SK-N-SH (cell line): ENCODE measurements around the gene AGRN. TPM values are rescaled to one million over a fixed set of nuclear protein-coding genes. Genes with fewer than 3 reads are reported as not detected.

ENCODE experiments used
- CTCF ChIA-PET: fragments of 300-600, 350-600 bp; formaldehyde crosslinking; extraction: SDS; loops from one replicate; lab custom pipeline; 2021; lab: Yijun Ruan, JAX
- POLR2A ChIA-PET: fragments of 350-600 bp; sonication (Branson Sonifier 250); formaldehyde crosslinking; extraction: SDS; loops from one replicate; lab custom pipeline; 2020; ENCODE audit warnings: antibody characterized with exemption, inconsistent platforms; lab: Yijun Ruan, JAX
- DNase-seq: peaks from one replicate; pipeline ENCODE4 v3.0.0; 2012
- H2AFZ ChIP-seq: fragments of 200-600 bp; sonication (generic); 2 replicates; pipeline ENCODE4 v1.8.1; 2016; ENCODE audit warnings: antibody characterized with exemption, mild to moderate bottlenecking, low read depth
- H3F3A ChIP-seq: fragments of 200-600 bp; sonication (generic); replicated peaks from 2 replicates; pipeline ENCODE3; 2016; ENCODE audit warnings: antibody characterized with exemption, mild to moderate bottlenecking; ENCODE audit not compliant: insufficient read depth
- H3K27ac ChIP-seq, 2 experiments: fragments of 200-500 bp in 1 of 2; fragments of 200-600 bp in 1 of 2; sonication (Bioruptor generic) in 1 of 2; sonication (generic), shearing (Covaris generic) in 1 of 2; 2 replicates each; pipeline versions ENCODE4 v1.5.1 to v1.6.1; 2014 to 2016; ENCODE audit warnings: low read depth in 2 of 2, inconsistent platforms in 1 of 2, low read length in 1 of 2, mild to moderate bottlenecking in 1 of 2, mixed read lengths in 1 of 2
- H3K27me3 ChIP-seq: fragments of 200-600 bp; sonication (generic), shearing (Covaris generic); 2 replicates; pipeline ENCODE4 v1.6.1; 2016; ENCODE audit warnings: mixed run types; ENCODE audit not compliant: insufficient read depth
- H3K36me3 ChIP-seq, 2 experiments: fragments of 200-500 bp in 1 of 2; fragments of 200-600 bp in 1 of 2; sonication (Bioruptor generic) in 1 of 2; sonication (generic) in 1 of 2; replicated peaks in 1 of 2; 2 replicates each; pipeline versions ENCODE3 to v1.5.1; 2014 to 2016; ENCODE audit warnings: low read length in 1 of 2, mild to moderate bottlenecking in 1 of 2; ENCODE audit not compliant: insufficient read depth in 2 of 2, control insufficient read depth in 1 of 2
- H3K4me1 ChIP-seq, 2 experiments: fragments of 200-500 bp in 1 of 2; fragments of 200-600 bp in 1 of 2; sonication (Bioruptor generic) in 1 of 2; sonication (generic), shearing (Covaris generic) in 1 of 2; 2 replicates each; pipeline versions ENCODE4 v1.5.1 to v1.6.1; 2014 to 2016; ENCODE audit warnings: low read depth in 1 of 2, low read length in 1 of 2, mixed run types in 1 of 2; ENCODE audit not compliant: insufficient read depth in 2 of 2, control insufficient read depth in 1 of 2
- H3K4me2 ChIP-seq: fragments of 200-600 bp; sonication (generic), shearing (Covaris generic); 2 replicates; pipeline ENCODE4 v1.6.1; 2017; ENCODE audit warnings: mixed run types
- H3K4me3 ChIP-seq, 2 experiments: fragments of 200-500 bp in 1 of 2; fragments of 200-600 bp in 1 of 2; sonication (Bioruptor generic) in 1 of 2; sonication (generic), shearing (Covaris generic) in 1 of 2; 2 replicates each; pipeline versions ENCODE4 v1.5.1 to v1.8.1; 2014 to 2016; ENCODE audit warnings: low read depth in 2 of 2, inconsistent platforms in 1 of 2, low read length in 1 of 2, mild to moderate bottlenecking in 1 of 2, mixed read lengths in 1 of 2, moderate library complexity in 1 of 2
- H3K79me2 ChIP-seq: fragments of 200-600 bp; sonication (generic); 2 replicates; pipeline ENCODE4 v1.8.1; 2017; ENCODE audit warnings: mild to moderate bottlenecking; ENCODE audit not compliant: insufficient read depth
- H3K9ac ChIP-seq: fragments of 200-600 bp; sonication (generic); 2 replicates; pipeline ENCODE4 v1.6.1; 2017; ENCODE audit warnings: mixed run types
- H3K9me2 ChIP-seq: fragments of 200-600 bp; sonication (generic); 2 replicates; pipeline ENCODE4 v1.6.1; 2017; ENCODE audit warnings: mixed run types
- H3K9me3 ChIP-seq: fragments of 200-600 bp; sonication (generic); 2 replicates; pipeline ENCODE4 v1.6.1; 2017; ENCODE audit warnings: mixed run types, mild to moderate bottlenecking, moderate library complexity
- H4K20me1 ChIP-seq: fragments of 200-600 bp; sonication (generic); 2 replicates; pipeline ENCODE4 v1.6.1; 2017; ENCODE audit warnings: mild to moderate bottlenecking, mixed run types; ENCODE audit not compliant: insufficient read depth
- ELF1 ChIP-seq: IDR thresholded peaks from 2 replicates; pipeline ENCODE4 v1.4.0; 2012
- EP300 ChIP-seq, 2 experiments: IDR thresholded peaks; 2 replicates each; pipeline versions ENCODE4 v1.4.0 to v1.6.1; 2012; ENCODE audit warnings: borderline replicate concordance in 1 of 2, low read depth in 1 of 2, low read length in 1 of 2
- FOSL2 ChIP-seq: IDR thresholded peaks from 2 replicates; pipeline ENCODE4 v1.4.0; 2012; ENCODE audit warnings: low read depth, mild to moderate bottlenecking, moderate library complexity, borderline replicate concordance
- FOXJ3 ChIP-seq: sonication (generic); formaldehyde crosslinking; IDR thresholded peaks from 2 replicates; pipeline ENCODE4 v1.5.1; 2020; ENCODE audit warnings: mild to moderate bottlenecking, missing genetic modification reagents
- GABPA ChIP-seq: IDR thresholded peaks from 2 replicates; pipeline ENCODE4 v1.4.0; 2012; ENCODE audit warnings: low read depth, mild to moderate bottlenecking
- MEF2A ChIP-seq: IDR thresholded peaks from 2 replicates; pipeline ENCODE4 v1.4.0; 2012; ENCODE audit warnings: low read depth, borderline replicate concordance
- MXI1 ChIP-seq: IDR thresholded peaks from 2 replicates; pipeline ENCODE4 v1.6.1; 2012; ENCODE audit warnings: mild to moderate bottlenecking, low read depth, low read length, improper control_type of control experiment
- NFIC ChIP-seq: IDR thresholded peaks from 2 replicates; pipeline ENCODE4 v1.4.0; 2012; ENCODE audit warnings: borderline replicate concordance
- NRF1 ChIP-seq: IDR thresholded peaks from 2 replicates; pipeline ENCODE4 v1.6.1; 2012; ENCODE audit warnings: low read depth, mild to moderate bottlenecking, low read length
- POLR2AphosphoS5 ChIP-seq: IDR thresholded peaks from 2 replicates; pipeline ENCODE4 v1.6.1; 2012; ENCODE audit warnings: low read depth, low read length
- TCF12 ChIP-seq: IDR thresholded peaks from 2 replicates; pipeline ENCODE4 v1.4.0; 2012
- WGBS: methylation state at CpG from one replicate; pipeline ENCODE4 v1.1.6; 2017; ENCODE audit warnings: low lambda C conversion rate; 5-methylcytosine and 5-hydroxymethylcytosine counted together
- polyA plus RNA-seq, 3 experiments: library from polyadenylated mRNA; depleted of rRNA; stranded (reverse); fragments of >200 nt; gene quantifications; 2 replicates each; pipeline ENCODE4 v1.2.3, GENCODE V29; 2012
- TF ChIP-seq, protein P1 (sequence below): IDR thresholded peaks from 2 replicates; pipeline ENCODE4 v1.6.1; 2012; ENCODE audit warnings: mild to moderate bottlenecking, low read depth, low read length, moderate library complexity
- TF ChIP-seq, protein P2 (sequence below): fragments of 200-600 bp; sonication (generic); IDR thresholded peaks from 2 replicates; pipeline ENCODE4 v1.6.1; 2017; ENCODE audit warnings: antibody characterized with exemption, mild to moderate bottlenecking, moderate library complexity
- TF ChIP-seq, protein P3 (sequence below): IDR thresholded peaks from 2 replicates; pipeline ENCODE4 v1.4.0; 2012; ENCODE audit warnings: low read depth, borderline replicate concordance

Gene AGRN
- polyA plus RNA-seq, 1 of the 3 experiments (the other 2 are of a cell fraction): 31.6 TPM

DNA sequence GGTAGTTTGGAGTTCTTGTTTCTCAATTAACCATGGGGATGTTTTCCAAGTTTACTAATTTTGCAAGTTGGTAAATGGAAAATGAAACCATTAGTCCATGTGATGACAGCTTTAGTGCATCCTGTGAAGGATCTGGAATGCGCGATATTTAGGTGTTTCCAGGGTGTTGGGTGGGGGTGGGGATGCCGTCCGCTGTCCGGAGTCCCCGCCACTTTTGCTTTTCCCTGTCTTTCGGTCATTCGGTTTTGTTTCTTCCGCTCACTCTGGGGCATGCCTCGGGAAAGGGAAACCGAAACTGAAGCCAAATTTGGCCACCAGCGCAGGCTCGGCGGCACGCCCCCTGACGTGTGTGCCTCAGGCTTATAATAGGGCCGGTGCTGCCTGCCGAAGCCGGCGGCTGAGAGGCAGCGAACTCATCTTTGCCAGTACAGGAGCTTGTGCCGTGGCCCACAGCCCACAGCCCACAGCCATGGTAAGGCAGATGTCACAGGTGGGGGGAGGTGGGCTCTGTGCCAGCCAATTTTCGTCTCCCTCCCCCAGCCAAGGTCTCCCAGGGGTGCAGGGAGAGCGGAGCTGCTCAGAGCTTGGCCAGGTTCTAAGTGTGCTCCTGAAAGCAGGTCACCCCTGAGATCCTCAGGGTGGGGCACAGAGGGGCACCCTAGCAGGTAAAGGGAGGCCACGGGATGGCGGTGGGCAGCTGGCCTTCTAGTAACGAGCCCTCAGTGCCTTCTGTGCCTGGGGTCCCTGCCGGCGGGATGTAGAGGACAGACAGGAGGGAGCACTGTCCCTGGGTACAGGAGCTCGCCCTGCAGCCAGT, 6.6 kb upstream of the AGRN start, which contains the start of gene ISG15:
Gene ISG15 (plus strand): TSS at position 393 of the 817 bp plus-strand sequence. CDS start 77 bp downstream, at position 470.
- H3K27ac ChIP-seq: peak within 1 kb of the TSS in 1 of 2 experiments; percentile 70; a peak in 2 of 4 replicates
- no peaks in the 10 kb centered on the region for H3K27me3 ChIP-seq
- H3K4me2 ChIP-seq: peak within 1 kb of the TSS; percentile 70
- DNase-seq: no peak
- peak within 1 kb of the TSS; percentile 49; the same call in 1 of the 2 replicates for H3K9ac ChIP-seq
- H4K20me1 ChIP-seq: no peaks in the 10 kb centered on the region
- no peaks in the 10 kb centered on the region for H3F3A ChIP-seq
- 22% methylated on average over 15 of the region's 30 CpGs for WGBS
- peak within 1 kb of the TSS; percentile 89 for H2AFZ ChIP-seq
- peak within 1 kb of the TSS; percentile 45 to 52; a peak in 3 of 4 replicates for H3K4me3 ChIP-seq
- no peaks in the 10 kb centered on the region for H3K9me2 ChIP-seq
- no peaks in the 10 kb centered on the region for H3K79me2 ChIP-seq
- H3K4me1 ChIP-seq: peaks cover 0 to 7% of the 10 kb centered on the region in 2 experiments; a peak in 1 of 4 replicates
- POLR2A ChIA-PET: interaction anchor here (1.0 kb wide), 1 partner anchor 9 kb away, joined by 3 read pairs; no protein-coding TSS in a partner anchor
- no peaks in the 10 kb centered on the region for H3K36me3 ChIP-seq
- TF ChIP-seq FOXJ3 (CRISPR knock-in tag) (no peak), POLR2AphosphoS5 (0 out of 2 replicates have a peak, but pooled peaks have one; percentile 35), NRF1 (peak; percentile 21; the same call in 1 of the 2 replicates)
- H3K9me3 ChIP-seq: no peaks in the 10 kb centered on the region
- CTCF ChIA-PET: interaction anchor here (0.7 to 6.1 kb wide), 11 partner anchors 8 to 59 kb away, joined by 3 to 38 read pairs (median 4); no protein-coding TSS in a partner anchor

DNA sequence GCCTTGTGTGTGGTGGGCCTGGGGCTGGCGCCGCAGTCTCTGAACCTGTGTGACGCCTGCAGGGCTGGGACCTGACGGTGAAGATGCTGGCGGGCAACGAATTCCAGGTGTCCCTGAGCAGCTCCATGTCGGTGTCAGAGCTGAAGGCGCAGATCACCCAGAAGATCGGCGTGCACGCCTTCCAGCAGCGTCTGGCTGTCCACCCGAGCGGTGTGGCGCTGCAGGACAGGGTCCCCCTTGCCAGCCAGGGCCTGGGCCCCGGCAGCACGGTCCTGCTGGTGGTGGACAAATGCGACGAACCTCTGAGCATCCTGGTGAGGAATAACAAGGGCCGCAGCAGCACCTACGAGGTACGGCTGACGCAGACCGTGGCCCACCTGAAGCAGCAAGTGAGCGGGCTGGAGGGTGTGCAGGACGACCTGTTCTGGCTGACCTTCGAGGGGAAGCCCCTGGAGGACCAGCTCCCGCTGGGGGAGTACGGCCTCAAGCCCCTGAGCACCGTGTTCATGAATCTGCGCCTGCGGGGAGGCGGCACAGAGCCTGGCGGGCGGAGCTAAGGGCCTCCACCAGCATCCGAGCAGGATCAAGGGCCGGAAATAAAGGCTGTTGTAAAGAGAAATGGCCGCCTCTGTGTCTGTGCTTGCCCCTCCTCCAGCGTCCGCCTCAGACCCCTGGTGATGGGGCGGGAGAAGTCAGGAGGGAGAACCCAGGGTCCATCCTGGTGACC, 5.8 kb upstream of the AGRN start:
- Histone ChIP-seq H3K36me3 (no peaks in the 10 kb centered on the region), H3K27me3 (no peaks in the 10 kb centered on the region), H3K9me2 (no peaks in the 10 kb centered on the region), H3K4me3 (peak overlapping the region in 1 of 2 experiments; percentile 45; a peak in 2 of 4 replicates), H3K9me3 (no peaks in the 10 kb centered on the region), H3K9ac (no peak overlapping the region), H2AFZ (peak overlapping the region; percentile 89; the same call in 1 of the 2 replicates), H3K4me1 (peaks cover 0 to 7% of the 10 kb centered on the region in 2 experiments; a peak in 1 of 4 replicates), H3F3A (no peaks in the 10 kb centered on the region), H3K79me2 (no peaks in the 10 kb centered on the region), H4K20me1 (no peaks in the 10 kb centered on the region), H3K4me2 (peak overlapping the region; percentile 70; the same call in 1 of the 2 replicates), H3K27ac (no peak overlapping the region)
- ChIA-PET POLR2A (interaction anchor here (1.0 kb wide), 1 partner anchor 9 kb away, joined by 3 read pairs; no protein-coding TSS in a partner anchor), CTCF (interaction anchor here (0.9 to 6.1 kb wide), 11 partner anchors 9 to 60 kb away, joined by 3 to 38 read pairs (median 6); no protein-coding TSS in a partner anchor)
- no peak for DNase-seq
- no peak for TF ChIP-seq POLR2AphosphoS5
- TF ChIP-seq, protein P1, sequence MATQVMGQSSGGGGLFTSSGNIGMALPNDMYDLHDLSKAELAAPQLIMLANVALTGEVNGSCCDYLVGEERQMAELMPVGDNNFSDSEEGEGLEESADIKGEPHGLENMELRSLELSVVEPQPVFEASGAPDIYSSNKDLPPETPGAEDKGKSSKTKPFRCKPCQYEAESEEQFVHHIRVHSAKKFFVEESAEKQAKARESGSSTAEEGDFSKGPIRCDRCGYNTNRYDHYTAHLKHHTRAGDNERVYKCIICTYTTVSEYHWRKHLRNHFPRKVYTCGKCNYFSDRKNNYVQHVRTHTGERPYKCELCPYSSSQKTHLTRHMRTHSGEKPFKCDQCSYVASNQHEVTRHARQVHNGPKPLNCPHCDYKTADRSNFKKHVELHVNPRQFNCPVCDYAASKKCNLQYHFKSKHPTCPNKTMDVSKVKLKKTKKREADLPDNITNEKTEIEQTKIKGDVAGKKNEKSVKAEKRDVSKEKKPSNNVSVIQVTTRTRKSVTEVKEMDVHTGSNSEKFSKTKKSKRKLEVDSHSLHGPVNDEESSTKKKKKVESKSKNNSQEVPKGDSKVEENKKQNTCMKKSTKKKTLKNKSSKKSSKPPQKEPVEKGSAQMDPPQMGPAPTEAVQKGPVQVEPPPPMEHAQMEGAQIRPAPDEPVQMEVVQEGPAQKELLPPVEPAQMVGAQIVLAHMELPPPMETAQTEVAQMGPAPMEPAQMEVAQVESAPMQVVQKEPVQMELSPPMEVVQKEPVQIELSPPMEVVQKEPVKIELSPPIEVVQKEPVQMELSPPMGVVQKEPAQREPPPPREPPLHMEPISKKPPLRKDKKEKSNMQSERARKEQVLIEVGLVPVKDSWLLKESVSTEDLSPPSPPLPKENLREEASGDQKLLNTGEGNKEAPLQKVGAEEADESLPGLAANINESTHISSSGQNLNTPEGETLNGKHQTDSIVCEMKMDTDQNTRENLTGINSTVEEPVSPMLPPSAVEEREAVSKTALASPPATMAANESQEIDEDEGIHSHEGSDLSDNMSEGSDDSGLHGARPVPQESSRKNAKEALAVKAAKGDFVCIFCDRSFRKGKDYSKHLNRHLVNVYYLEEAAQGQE: no peak
- TF ChIP-seq NFIC: no peak
- no peak for TF ChIP-seq GABPA
- no peak for TF ChIP-seq MXI1
- no peak for TF ChIP-seq ELF1
- TF ChIP-seq FOSL2: no peak
- no peak for TF ChIP-seq TCF12
- no peak for TF ChIP-seq EP300 (IDR thresholded peaks at IDR 0.05; ENCODE audit: borderline replicate concordance in 1 of 2, low read depth in 1 of 2, low read length in 1 of 2)
- TF ChIP-seq, protein P2, sequence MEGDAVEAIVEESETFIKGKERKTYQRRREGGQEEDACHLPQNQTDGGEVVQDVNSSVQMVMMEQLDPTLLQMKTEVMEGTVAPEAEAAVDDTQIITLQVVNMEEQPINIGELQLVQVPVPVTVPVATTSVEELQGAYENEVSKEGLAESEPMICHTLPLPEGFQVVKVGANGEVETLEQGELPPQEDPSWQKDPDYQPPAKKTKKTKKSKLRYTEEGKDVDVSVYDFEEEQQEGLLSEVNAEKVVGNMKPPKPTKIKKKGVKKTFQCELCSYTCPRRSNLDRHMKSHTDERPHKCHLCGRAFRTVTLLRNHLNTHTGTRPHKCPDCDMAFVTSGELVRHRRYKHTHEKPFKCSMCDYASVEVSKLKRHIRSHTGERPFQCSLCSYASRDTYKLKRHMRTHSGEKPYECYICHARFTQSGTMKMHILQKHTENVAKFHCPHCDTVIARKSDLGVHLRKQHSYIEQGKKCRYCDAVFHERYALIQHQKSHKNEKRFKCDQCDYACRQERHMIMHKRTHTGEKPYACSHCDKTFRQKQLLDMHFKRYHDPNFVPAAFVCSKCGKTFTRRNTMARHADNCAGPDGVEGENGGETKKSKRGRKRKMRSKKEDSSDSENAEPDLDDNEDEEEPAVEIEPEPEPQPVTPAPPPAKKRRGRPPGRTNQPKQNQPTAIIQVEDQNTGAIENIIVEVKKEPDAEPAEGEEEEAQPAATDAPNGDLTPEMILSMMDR: no peak
- TF ChIP-seq, protein P3, sequence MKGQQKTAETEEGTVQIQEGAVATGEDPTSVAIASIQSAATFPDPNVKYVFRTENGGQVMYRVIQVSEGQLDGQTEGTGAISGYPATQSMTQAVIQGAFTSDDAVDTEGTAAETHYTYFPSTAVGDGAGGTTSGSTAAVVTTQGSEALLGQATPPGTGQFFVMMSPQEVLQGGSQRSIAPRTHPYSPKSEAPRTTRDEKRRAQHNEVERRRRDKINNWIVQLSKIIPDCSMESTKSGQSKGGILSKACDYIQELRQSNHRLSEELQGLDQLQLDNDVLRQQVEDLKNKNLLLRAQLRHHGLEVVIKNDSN: no peak
- no peak for TF ChIP-seq MEF2A
- WGBS: 85% methylated on average over 16 of the region's 41 CpGs
